ENCODE results near the gene NXNL1.

Gene NXNL1

DNA sequence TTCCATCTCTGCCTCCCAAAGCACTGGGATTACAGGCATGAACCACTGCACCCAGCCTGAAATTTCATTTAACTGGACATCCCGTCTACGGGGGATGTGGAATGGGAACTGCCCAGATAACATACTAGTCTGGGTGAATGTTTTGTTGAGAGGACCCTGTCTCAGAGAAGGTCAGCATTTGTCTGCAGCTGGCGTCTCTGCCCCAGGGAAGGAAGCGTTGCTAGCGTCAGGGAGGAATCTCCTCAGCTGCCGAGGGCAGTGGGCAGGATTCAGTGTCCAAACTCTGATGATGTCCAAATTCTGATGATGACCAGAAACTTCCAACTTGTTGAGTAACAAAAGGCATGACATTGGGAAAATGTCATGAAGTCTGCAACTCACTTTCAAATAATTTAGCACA lies 3.1 kb downstream of the NXNL1 start:
- WGBS (ENCODE audit: extremely low coverage, insufficient coverage, low lambda C conversion rate) = no CpG with 5 or more reads among the region's 6 CpGs
- H3K4me3 ChIP-seq (ENCODE audit: low read length) = no peak overlapping the region

DNA sequence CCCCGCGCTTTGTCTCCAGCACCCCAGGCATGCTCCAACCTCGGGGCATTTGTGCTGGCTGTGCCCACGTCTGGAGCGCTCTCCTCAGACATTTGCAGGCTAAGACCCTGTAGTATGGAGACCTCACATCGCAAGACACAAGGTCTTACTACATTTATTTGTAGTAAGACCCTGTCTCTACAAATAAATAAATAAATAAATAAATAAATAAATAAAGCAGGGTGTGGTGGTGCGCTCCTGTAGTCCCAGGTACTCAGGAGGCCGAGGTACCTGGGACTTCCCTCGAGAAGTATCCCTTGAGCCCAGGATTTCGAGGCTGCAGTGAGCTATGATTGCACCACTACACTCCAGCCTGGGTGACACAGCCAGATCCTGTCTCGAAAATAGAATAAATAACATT lies 4.6 kb downstream of the NXNL1 start:
- no peak overlapping the region for H2BK15ac ChIP-seq (replicated peaks; ENCODE audit: low read depth)
- H3K23ac ChIP-seq (ENCODE audit: low read length) = no peak overlapping the region
- no peak overlapping the region for H3K18ac ChIP-seq (ENCODE audit: low read length)
- DNase-seq = no peak
- H2BK120ac ChIP-seq (ENCODE audit: low read depth, low read length) = no peak overlapping the region
- no peak overlapping the region for H2BK5ac ChIP-seq (ENCODE audit: low read length)
- no peaks in the 10 kb centered on the region for H3K4me1 ChIP-seq (ENCODE audit: control insufficient read depth, low read depth, low read length)
- no peak overlapping the region for H3K4ac ChIP-seq (ENCODE audit: low read depth, low read length)
- H3K56ac ChIP-seq (ENCODE audit: low read length) = peak overlapping the region; percentile 49
- H3K27ac ChIP-seq (ENCODE audit: low read depth, low read length) = no peak overlapping the region
- H4K5ac ChIP-seq (ENCODE audit: low read length) = no peak overlapping the region
- H3K4me3 ChIP-seq (ENCODE audit: low read length) = no peak overlapping the region
- no peaks in the 10 kb centered on the region for H3K79me2 ChIP-seq (ENCODE audit: control insufficient read depth, insufficient read depth, low read length)
- WGBS (ENCODE audit: extremely low coverage, insufficient coverage, low lambda C conversion rate) = no CpG with 5 or more reads among the region's 11 CpGs
- H2AK5ac ChIP-seq (ENCODE audit: low read length) = no peak overlapping the region
- no peaks in the 10 kb centered on the region for H3K36me3 ChIP-seq (ENCODE audit: control insufficient read depth, insufficient read depth, low read length)
- no peaks in the 10 kb centered on the region for H3K79me1 ChIP-seq (ENCODE audit: low read length)
- H4K8ac ChIP-seq (ENCODE audit: low read depth, low read length) = no peak overlapping the region
- H3K27me3 ChIP-seq (ENCODE audit: insufficient read depth, low read length, poor library complexity) = peaks cover 13% of the 10 kb centered on the region
- no peak overlapping the region for H3K9ac ChIP-seq (ENCODE audit: low read length)
- no peak overlapping the region for H3K4me2 ChIP-seq (ENCODE audit: low read length)

More for the DNA sequence above, 3.1 kb downstream of the NXNL1 start:
- Histone ChIP-seq H3K18ac (ENCODE audit: low read length) (no peak overlapping the region), H2BK5ac (ENCODE audit: low read length) (no peak overlapping the region), H3K79me1 (ENCODE audit: low read length) (no peaks in the 10 kb centered on the region), H3K56ac (ENCODE audit: low read length) (no peak overlapping the region), H4K5ac (ENCODE audit: low read length) (no peak overlapping the region), H3K27ac (ENCODE audit: low read depth, low read length) (no peak overlapping the region), H3K4ac (ENCODE audit: low read depth, low read length) (no peak overlapping the region), H3K4me1 (ENCODE audit: control insufficient read depth, low read depth, low read length) (no peaks in the 10 kb centered on the region), H3K4me2 (ENCODE audit: low read length) (no peak overlapping the region), H3K79me2 (ENCODE audit: control insufficient read depth, insufficient read depth, low read length) (no peaks in the 10 kb centered on the region), H3K36me3 (ENCODE audit: control insufficient read depth, insufficient read depth, low read length) (no peaks in the 10 kb centered on the region), H2BK120ac (ENCODE audit: low read depth, low read length) (no peak overlapping the region), H3K9ac (ENCODE audit: low read length) (no peak overlapping the region), H3K27me3 (ENCODE audit: insufficient read depth, low read length, poor library complexity) (peaks cover 13% of the 10 kb centered on the region), H2AK5ac (ENCODE audit: low read length) (no peak overlapping the region), H3K23ac (ENCODE audit: low read length) (no peak overlapping the region), H2BK15ac (replicated peaks; ENCODE audit: low read depth) (no peak overlapping the region), H4K8ac (ENCODE audit: low read depth, low read length) (no peak overlapping the region)
- no peak for DNase-seq

DNA sequence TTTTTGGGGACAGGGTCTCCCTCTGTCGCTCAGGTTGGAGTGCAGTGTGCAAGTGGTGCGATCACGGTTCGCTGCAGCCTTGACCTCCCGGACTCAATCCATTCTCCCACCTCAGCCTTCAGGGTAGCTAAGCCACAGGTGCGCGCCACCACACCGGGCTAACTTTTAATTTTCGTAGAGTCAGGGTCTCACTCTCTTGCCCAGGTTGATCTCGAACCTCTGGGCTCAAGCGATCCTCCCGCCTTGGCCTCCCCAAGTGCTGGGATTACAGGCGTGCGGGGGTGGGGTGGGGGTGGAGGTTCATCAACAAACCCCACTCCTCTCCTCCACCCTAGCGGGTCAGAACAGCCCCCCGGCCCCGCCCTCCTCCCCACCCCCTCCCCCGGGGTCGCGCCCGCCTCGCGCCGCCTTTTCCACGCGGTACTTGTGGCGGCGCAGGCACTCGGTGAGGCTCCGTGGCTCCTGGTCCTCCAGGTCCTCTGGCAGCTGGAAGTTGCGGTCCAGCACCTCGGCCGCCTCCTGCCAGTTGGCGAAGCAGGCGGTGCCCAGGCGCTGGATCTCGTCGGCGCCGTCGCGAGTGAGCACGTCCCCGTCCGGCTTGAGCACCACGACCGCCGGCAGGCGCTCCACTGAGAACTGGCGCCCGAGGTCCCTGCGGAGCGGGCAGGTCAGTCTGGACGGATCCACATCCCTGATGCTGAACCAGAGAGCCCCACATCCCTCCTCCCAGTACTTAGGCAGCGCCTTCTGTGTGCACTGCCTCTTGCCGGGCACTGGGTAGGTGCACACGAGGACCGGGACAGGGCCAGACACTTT lies 5.2 kb downstream of the NXNL1 start:
- Histone ChIP-seq H3K36me3 (ENCODE audit: control insufficient read depth, insufficient read depth, low read length) (no peaks in the 10 kb centered on the region), H3K4ac (ENCODE audit: low read depth, low read length) (no peak overlapping the region), H3K27ac (ENCODE audit: low read depth, low read length) (no peak overlapping the region), H4K8ac (ENCODE audit: low read depth, low read length) (no peak overlapping the region), H3K27me3 (ENCODE audit: insufficient read depth, low read length, poor library complexity) (peaks cover 13% of the 10 kb centered on the region), H3K79me2 (ENCODE audit: control insufficient read depth, insufficient read depth, low read length) (no peaks in the 10 kb centered on the region), H3K18ac (ENCODE audit: low read length) (no peak overlapping the region), H3K9ac (ENCODE audit: low read length) (no peak overlapping the region), H3K79me1 (ENCODE audit: low read length) (no peaks in the 10 kb centered on the region), H3K56ac (ENCODE audit: low read length) (peak overlapping the region; percentile 49), H3K4me2 (ENCODE audit: low read length) (no peak overlapping the region), H2BK120ac (ENCODE audit: low read depth, low read length) (no peak overlapping the region), H3K4me3 (ENCODE audit: low read length) (no peak overlapping the region), H2AK5ac (ENCODE audit: low read length) (no peak overlapping the region), H3K23ac (ENCODE audit: low read length) (no peak overlapping the region), H2BK5ac (ENCODE audit: low read length) (no peak overlapping the region), H4K5ac (ENCODE audit: low read length) (no peak overlapping the region), H2BK15ac (replicated peaks; ENCODE audit: low read depth) (no peak overlapping the region), H3K4me1 (ENCODE audit: control insufficient read depth, low read depth, low read length) (no peaks in the 10 kb centered on the region)
- no CpG with 5 or more reads among the region's 58 CpGs for WGBS (ENCODE audit: extremely low coverage, insufficient coverage, low lambda C conversion rate)
- DNase-seq = no peak

DNA sequence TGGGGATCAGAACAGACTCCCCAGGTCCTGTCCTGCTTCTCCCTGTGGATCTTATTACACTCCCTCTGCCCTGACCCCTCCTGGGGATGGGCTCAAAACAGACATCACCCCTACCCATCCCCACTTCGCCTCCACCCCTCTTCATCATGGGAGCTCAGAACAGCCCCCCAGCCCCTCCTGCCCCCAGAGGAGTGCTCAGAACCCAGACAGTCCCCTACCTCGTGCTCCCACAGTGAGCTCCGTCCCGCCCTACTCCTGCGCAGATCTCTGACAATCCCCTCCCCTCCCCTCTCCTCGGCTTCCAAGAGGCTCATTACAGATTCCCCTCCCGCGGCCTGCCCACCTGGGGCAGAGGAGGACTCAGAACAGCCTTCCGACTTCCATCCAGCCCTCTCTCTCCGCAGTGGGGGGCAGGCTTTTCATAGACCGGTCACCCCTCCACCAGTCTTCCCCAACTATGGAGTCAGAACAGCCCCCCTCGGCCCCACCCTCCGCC lies 6.1 kb downstream of the NXNL1 start:
- Histone ChIP-seq H3K79me2 (ENCODE audit: control insufficient read depth, insufficient read depth, low read length) (no peaks in the 10 kb centered on the region), H3K4ac (ENCODE audit: low read depth, low read length) (no peak overlapping the region), H3K18ac (ENCODE audit: low read length) (no peak overlapping the region), H3K27ac (ENCODE audit: low read depth, low read length) (no peak overlapping the region), H2BK120ac (ENCODE audit: low read depth, low read length) (no peak overlapping the region), H3K56ac (ENCODE audit: low read length) (peak overlapping the region; percentile 34), H3K27me3 (ENCODE audit: insufficient read depth, low read length, poor library complexity) (peaks cover 13% of the 10 kb centered on the region), H4K8ac (ENCODE audit: low read depth, low read length) (no peak overlapping the region), H4K5ac (ENCODE audit: low read length) (no peak overlapping the region), H3K4me3 (ENCODE audit: low read length) (no peak overlapping the region), H3K9ac (ENCODE audit: low read length) (no peak overlapping the region), H3K4me1 (ENCODE audit: control insufficient read depth, low read depth, low read length) (no peaks in the 10 kb centered on the region), H2BK5ac (ENCODE audit: low read length) (no peak overlapping the region), H3K4me2 (ENCODE audit: low read length) (no peak overlapping the region), H3K79me1 (ENCODE audit: low read length) (no peaks in the 10 kb centered on the region), H2AK5ac (ENCODE audit: low read length) (no peak overlapping the region), H3K36me3 (ENCODE audit: control insufficient read depth, insufficient read depth, low read length) (no peaks in the 10 kb centered on the region), H3K23ac (ENCODE audit: low read length) (no peak overlapping the region), H2BK15ac (replicated peaks; ENCODE audit: low read depth) (no peak overlapping the region)
- DNase-seq = no peak
- WGBS (ENCODE audit: extremely low coverage, insufficient coverage, low lambda C conversion rate) = no CpG with 5 or more reads among the region's 13 CpGs

DNA sequence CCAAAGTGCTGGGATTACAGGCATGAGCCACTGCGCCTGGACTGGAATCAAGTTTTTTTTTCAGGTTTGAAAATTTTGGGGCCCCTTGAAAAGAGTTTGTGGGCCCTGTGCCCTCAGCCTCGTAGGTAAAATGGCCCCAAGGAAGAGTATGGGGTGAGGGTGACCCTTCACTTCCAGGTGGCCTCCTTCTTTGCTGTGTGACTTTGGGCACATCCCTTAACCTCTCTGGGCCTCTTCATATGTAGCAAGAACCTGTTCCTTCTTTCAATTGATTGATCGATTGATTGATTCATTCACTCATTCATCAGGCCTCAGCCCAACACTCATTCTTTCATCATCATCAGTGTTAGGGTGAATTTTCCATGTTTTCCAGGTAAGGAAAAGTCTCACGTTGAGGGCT lies 8.9 kb downstream of the NXNL1 start:
- Histone ChIP-seq H2BK5ac (ENCODE audit: low read length) (no peak overlapping the region), H3K4me1 (ENCODE audit: control insufficient read depth, low read depth, low read length) (no peaks in the 10 kb centered on the region), H3K27ac (ENCODE audit: low read depth, low read length) (no peak overlapping the region), H4K8ac (ENCODE audit: low read depth, low read length) (no peak overlapping the region), H3K36me3 (ENCODE audit: control insufficient read depth, insufficient read depth, low read length) (no peaks in the 10 kb centered on the region), H3K4me2 (ENCODE audit: low read length) (no peak overlapping the region), H3K9ac (ENCODE audit: low read length) (no peak overlapping the region), H2AK5ac (ENCODE audit: low read length) (no peak overlapping the region), H3K4me3 (ENCODE audit: low read length) (no peak overlapping the region), H3K79me2 (ENCODE audit: control insufficient read depth, insufficient read depth, low read length) (no peaks in the 10 kb centered on the region), H2BK15ac (replicated peaks; ENCODE audit: low read depth) (no peak overlapping the region), H2BK120ac (ENCODE audit: low read depth, low read length) (no peak overlapping the region), H4K5ac (ENCODE audit: low read length) (no peak overlapping the region), H3K79me1 (ENCODE audit: low read length) (no peaks in the 10 kb centered on the region), H3K27me3 (ENCODE audit: insufficient read depth, low read length, poor library complexity) (peaks cover 15% of the 10 kb centered on the region), H3K23ac (ENCODE audit: low read length) (no peak overlapping the region), H3K56ac (ENCODE audit: low read length) (no peak overlapping the region), H3K4ac (ENCODE audit: low read depth, low read length) (no peak overlapping the region), H3K18ac (ENCODE audit: low read length) (no peak overlapping the region)
- WGBS (ENCODE audit: extremely low coverage, insufficient coverage, low lambda C conversion rate) = no CpG with 5 or more reads among the region's 4 CpGs
- no peak for DNase-seq

Measured in mesendoderm (in vitro differentiated cells).